Raji (cell line): ENCODE data around the gene GCDH.

ENCODE experiments used
- POLR2A ChIP-seq: IDR thresholded peaks from 2 replicates; pipeline ENCODE4 v1.6.1; 2011; ENCODE audit warnings: low read depth, low read length, control low read depth; ENCODE audit not compliant: insufficient read depth

The GCDH gene

DNA sequence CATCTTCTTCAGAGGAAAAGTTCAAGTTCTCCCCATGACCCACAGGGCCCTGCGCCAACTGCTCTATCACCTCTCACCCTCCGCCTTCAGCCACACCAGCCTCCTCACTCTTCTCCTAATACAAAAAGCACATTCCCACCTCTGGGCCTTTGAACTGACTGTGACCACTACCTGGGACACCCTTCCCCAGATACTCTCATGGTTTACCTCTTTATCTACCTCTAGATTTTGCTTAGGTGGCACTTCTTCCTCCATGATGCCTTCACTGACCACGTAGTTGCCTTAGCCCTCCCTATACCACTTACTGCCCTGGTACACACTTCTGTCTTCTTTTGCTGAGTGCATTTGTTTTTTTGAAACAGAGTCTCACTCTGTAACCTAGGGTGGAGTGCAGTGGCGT is 32.0 kb downstream of the GCDH start:
- TF ChIP-seq POLR2A, result no peak

DNA sequence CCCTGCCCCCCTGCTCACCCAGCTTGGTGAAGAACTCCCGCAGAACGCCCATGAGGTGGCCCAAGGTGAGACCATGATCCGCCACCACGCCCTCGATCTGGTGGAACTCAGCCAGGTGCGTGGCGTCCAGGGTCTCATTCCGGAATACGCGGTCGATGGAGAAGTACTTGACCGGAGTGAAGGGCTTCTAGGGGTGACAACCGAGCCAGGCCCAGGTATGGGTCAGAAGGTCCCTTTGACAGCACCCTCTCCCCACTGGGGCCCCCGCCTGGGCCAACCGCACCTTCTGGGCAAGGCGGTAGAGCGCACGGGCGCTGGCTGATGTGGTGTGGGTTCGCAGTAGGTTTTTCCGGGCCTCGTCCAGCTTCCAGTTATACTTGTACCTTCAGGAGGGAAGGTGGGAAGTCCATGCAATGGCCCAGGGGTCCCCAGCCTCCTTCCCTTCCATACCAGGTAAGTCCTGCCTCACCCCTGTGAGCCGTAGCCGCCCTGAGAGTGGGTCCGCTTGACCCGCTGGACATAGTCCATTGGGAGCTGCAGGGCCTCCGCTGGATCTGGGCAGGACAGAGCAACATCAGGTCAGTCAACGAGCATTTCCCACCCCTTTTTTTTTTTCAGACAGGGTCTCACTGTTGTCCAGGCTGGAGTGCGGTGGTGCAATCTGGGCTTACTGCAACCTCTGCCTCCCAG is 33.8 kb downstream of the GCDH start:
- TF ChIP-seq POLR2A, result no peak

DNA sequence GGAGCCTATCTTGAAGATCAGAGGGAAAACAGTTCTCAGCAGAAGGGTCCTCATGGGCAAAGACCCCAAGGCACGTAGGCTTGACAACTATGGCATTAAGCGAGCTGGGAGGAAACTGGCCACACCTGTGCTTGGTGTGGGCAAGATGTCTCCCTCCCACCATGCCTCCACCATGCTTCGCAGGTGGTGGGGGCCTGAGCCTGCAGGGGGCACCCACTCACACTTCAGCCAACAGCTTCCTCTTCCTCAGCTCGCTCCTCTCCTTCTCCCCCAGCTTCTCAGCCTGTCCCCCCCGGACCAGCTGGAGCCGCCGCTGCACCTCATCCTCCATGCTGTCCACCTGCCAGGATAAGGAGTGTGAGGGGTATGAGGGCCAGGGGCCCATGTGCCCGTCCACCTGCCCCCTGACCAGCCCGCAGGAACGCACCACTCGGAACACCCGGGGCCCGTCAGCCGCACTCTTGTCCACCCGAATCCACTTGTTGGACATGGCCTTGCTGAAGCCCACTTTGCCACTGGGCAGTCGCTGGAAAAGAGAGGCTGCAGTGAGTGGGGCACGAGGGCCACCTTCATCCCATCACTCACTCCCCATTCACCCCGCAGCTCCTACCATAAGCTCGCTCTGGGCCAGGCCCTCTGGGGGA is 39.2 kb downstream of the GCDH start:
- no peak for TF ChIP-seq POLR2A

- TF ChIP-seq POLR2A, result no peak
These were observed 41.7 kb downstream of the GCDH start for GRCh38 chr19:12932392-12933286.

DNA sequence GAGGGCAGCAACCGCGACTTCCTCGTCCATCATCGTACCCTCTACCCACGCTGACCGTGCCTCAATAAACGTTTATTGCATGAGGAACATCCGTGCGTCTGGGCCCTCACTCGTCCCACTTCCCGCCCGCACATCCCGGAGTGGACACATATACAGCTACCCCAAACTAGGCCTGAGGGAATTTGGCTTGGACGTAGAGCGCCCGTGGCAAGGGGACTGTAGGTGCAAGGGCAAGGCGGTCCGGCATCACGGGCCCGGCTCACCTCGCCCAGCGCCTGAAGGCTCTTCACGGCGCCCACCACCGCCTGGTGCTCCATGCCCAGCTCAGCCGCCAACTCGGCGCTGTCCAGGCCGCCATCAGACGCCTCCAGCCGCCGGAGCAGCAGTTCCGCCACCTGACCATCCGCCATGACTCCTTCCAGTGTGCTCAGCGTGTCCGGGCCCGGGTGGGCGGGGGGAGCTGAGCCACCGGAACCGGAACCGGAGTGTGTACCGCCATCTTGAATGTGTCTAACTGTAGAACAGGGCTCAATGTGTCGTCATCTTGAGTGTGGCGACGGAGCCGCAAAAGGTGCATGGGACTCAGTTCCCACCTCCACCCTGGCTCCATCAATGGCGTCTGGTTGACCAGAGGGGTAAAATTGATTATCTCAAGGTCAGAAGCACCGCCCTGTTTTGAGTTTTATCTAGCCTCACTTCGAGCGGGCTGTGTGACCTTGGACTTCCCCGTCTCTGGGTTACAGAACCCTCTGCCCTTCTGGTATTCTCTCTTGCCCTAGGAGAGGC is 42.5 kb downstream of the GCDH start, which contains the start of gene FARSA:
FARSA (minus strand) TSS at position 425 of the 786 bp plus-strand sequence; CDS start at position 410, 15 bp downstream.
- TF ChIP-seq POLR2A, result peak; percentile 97

- TF ChIP-seq POLR2A, result no peak
These were observed 44.1 kb downstream of the GCDH start for GRCh38 chr19:12935071-12935470.

GRCh38 chr19:12936582-12936981 is 45.6 kb downstream of the GCDH start:
- no peak for TF ChIP-seq POLR2A

- TF ChIP-seq POLR2A, result no peak
These were observed 46.4 kb downstream of the GCDH start for GRCh38 chr19:12937093-12937926.

DNA sequence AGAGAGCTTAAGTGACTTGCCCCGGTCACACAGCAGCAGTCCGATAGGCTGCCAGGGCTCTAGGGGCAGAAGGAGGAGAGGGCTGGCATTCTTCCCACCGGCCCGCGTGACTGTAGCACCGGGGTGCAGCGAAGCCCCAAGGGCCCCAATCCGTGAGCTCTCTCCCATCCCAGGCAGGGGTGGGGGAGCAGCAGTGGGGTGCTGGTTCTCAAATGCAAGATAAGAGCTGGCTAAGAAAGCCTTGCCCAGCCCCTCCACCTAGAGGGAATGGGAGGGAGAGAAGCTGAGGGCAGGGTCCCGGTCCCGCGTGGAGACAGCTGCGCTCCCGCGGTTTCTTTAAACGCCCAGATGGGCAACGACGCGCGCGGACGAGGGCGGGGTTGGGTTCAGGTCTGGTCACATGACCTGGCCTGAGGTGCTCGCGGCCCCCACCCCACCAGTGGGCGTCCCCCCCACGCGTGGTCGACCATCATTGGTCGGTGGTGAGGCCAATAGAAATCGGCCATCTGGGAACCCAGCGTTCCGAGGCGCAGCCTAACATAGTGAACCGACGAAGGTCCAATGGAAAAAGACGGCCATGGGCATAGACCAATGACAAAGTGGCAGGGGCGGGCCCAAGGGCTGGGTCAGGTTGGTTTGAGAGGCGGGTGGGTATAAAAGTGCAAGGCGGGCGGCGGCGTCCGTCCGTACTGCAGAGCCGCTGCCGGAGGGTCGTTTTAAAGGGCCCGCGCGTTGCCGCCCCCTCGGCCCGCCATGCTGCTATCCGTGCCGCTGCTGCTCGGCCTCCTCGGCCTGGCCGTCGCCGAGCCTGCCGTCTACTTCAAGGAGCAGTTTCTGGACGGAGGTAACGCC is 47.2 kb downstream of the GCDH start, which contains the start of gene CALR:
CALR (plus strand) TSS at position 683 of the 852 bp plus-strand sequence; CDS start at position 754, 71 bp downstream.
- peak; percentile 98 for TF ChIP-seq POLR2A

GRCh38 chr19:12938779-12939601 is 48.0 kb downstream of the GCDH start:
- TF ChIP-seq POLR2A, result no peak

GRCh38 chr19:12939975-12940423 is 49.0 kb downstream of the GCDH start:
- TF ChIP-seq POLR2A, result no peak

DNA sequence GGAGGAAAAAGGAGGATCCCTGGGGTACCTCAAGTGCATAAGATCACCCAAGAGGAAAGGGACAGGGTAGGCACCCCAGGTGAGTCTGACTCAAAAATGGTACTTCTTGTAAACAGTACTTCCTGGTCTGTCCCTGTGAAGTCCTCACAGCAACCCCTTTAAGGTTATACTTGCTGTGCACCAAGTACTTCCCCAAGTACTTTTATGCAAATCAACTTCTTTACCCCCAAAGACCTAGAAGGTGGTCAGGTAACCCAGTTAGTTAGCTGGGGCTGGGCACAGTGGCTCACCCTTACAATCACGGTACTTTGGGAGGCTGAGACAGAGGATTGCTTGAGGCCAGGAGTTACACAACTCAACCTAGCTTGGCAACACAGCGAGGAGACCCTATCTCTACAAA is 49.9 kb downstream of the GCDH start:
- 0 out of 2 replicates have a peak, but pooled peaks have one; percentile 14 for TF ChIP-seq POLR2A

DNA sequence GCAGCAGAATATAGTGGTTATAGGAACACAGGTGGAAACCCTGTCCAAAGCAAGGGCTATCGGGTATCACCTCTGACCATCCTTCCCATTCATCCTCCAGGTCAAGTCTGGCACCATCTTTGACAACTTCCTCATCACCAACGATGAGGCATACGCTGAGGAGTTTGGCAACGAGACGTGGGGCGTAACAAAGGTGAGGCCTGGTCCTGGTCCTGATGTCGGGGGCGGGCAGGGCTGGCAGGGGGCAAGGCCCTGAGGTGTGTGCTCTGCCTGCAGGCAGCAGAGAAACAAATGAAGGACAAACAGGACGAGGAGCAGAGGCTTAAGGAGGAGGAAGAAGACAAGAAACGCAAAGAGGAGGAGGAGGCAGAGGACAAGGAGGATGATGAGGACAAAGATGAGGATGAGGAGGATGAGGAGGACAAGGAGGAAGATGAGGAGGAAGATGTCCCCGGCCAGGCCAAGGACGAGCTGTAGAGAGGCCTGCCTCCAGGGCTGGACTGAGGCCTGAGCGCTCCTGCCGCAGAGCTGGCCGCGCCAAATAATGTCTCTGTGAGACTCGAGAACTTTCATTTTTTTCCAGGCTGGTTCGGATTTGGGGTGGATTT is 52.6 kb downstream of the GCDH start:
- no peak for TF ChIP-seq POLR2A
